Measurements from ENCODE around the gene RAD51B. TPM values are rescaled to one million over a fixed set of nuclear protein-coding genes. Genes with fewer than 3 reads are reported as not detected.
A peak's percentile ranks its signal among the peaks of the same experiment; 100 is the strongest.
"Not testable (repeated sequence)": the region's sequence is repeated elsewhere in the genome, so short reads cannot be mapped to it uniquely, and the experiment has no call there.

RAD51B gene
- total and polyA plus RNA-seq, 2 donors: 6.2 to 92.9 TPM

DNA sequence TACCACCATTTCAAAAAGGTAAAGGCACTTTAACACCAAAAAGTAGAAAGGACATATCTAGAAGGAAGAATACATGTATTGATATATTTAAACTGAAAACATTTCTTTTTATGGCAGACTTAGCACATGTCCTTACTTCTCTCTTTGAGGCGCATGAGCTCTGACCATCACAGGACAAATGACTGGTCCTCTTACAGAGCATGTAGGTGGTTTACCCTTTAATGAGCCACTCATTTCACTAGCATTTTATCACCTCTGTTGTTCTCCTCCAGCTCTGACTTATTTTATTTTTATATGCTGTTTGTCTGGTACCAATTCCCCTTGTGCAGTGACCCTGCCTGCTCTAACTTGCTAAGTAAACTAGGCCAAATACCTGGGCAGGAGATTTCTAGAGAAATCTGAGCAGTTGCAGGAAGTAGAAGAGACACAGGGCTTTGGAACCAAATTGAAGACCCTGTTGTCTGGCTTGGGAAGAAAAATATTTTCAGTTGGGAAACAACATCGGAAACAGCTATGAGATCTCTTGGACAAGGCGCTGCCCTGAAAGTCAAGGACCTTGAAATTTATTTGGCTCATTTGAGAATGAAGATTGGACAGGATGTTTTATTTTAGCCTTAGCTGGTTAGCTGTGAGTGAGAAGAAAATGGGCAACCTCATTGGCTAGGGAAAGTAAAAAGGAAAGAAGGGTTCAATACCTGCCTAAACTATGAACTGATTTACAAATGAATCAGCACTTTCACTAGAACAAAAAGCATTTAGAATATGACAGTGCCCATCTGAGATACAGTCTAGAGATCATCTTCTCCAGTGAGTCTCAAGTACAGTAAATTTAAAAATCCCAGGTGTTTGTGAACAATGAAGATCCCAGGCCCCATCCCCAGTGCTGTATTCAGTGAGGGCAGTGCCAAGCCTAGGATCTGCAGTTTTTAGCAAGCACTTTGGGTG is 598.9 kb downstream of the RAD51B start:
- H3K4me3 ChIP-seq (ENCODE audit: low read depth, low read length): no peak overlapping the region
- no peak for DNase-seq (ENCODE audit: extremely low spot score)
- H3K36me3 ChIP-seq (ENCODE audit: insufficient read depth): no peaks in the 10 kb centered on the region
- 75% methylated on average over 3 of the region's 3 CpGs for WGBS
- H3K27ac ChIP-seq (ENCODE audit: low read depth): peak overlapping the region; percentile 6
- H3K4me1 ChIP-seq (ENCODE audit: insufficient read depth): no peaks in the 10 kb centered on the region

DNA sequence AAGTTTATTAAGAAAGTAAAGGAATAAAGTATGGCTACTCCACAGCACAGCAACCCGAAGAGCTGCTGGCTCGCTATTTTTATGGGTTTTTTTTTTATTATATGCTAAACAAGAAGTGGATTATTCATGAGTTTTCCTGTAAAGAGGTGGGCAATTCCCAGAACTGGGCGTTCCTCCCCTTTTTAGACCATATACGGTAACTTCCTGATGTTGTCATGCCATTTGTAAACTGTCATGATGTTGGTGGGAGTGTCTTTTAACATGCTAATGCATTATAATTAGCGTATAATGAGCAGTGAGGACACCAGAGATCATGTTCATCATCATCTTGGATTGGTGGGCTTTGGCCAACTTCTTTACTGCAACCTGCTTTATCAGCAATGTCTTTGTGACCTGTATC is 600.8 kb downstream of the RAD51B start:
- H3K27ac ChIP-seq (ENCODE audit: low read depth): no peak overlapping the region
- 66% methylated on average over 5 of the region's 5 CpGs for WGBS
- DNase-seq (ENCODE audit: extremely low spot score): no peak
- H3K4me1 ChIP-seq (ENCODE audit: insufficient read depth): no peaks in the 10 kb centered on the region
- H3K36me3 ChIP-seq (ENCODE audit: insufficient read depth): no peaks in the 10 kb centered on the region
- no peak overlapping the region for H3K4me3 ChIP-seq (ENCODE audit: low read depth, low read length)

DNA sequence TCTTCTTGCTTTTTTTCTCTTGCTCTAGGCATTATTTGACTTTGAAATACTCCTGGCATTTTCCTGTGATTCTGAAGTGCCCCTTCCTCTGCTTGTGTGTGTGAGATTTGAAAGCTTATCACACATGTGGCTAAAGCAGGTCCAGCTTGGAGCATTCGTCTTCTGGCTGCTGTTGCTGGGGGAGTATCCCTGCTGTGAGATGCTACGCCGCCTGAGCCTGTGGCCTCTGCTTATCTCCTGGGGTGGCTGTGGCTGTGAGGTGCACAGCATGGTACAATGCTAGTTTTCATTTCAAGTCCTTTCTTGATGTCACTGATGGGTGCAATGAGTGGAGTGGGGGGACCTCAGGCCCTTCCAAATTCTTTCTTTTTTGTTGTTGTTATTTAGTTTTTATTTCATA is 601.5 kb downstream of the RAD51B start:
- Histone ChIP-seq H3K4me1 (ENCODE audit: insufficient read depth) (no peaks in the 10 kb centered on the region), H3K36me3 (ENCODE audit: insufficient read depth) (no peaks in the 10 kb centered on the region), H3K4me3 (ENCODE audit: low read depth, low read length) (no peak overlapping the region), H3K27ac (ENCODE audit: low read depth) (no peak overlapping the region)
- DNase-seq (ENCODE audit: extremely low spot score): no peak
- 88% methylated on average over 3 of the region's 3 CpGs for WGBS

DNA sequence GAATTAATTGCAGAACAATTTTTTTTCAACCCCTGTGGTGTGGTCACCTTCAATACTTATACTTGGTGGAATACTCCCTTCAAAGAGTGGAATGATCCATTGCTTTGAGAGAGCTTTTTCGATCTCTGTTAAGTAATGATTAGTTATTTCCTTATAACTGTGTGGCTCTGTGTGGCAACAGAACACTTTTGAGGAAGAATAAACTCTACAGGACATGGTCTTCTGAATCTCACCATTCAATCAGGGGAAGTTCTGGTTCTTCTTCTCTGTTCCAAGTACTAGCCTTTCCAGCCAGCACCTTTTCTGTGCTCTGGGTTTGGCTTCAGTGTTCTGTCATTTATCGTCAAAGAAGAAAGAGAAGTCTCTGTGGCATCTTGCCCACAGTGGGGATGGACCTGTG is 604.1 kb downstream of the RAD51B start:
- Histone ChIP-seq H3K27ac (ENCODE audit: low read depth) (no peak overlapping the region), H3K4me3 (ENCODE audit: low read depth, low read length) (no peak overlapping the region), H3K36me3 (ENCODE audit: insufficient read depth) (no peaks in the 10 kb centered on the region), H3K4me1 (ENCODE audit: insufficient read depth) (no peaks in the 10 kb centered on the region)
- DNase-seq (ENCODE audit: extremely low spot score): no peak
- 91% methylated on average over 2 of the region's 2 CpGs for WGBS

DNA sequence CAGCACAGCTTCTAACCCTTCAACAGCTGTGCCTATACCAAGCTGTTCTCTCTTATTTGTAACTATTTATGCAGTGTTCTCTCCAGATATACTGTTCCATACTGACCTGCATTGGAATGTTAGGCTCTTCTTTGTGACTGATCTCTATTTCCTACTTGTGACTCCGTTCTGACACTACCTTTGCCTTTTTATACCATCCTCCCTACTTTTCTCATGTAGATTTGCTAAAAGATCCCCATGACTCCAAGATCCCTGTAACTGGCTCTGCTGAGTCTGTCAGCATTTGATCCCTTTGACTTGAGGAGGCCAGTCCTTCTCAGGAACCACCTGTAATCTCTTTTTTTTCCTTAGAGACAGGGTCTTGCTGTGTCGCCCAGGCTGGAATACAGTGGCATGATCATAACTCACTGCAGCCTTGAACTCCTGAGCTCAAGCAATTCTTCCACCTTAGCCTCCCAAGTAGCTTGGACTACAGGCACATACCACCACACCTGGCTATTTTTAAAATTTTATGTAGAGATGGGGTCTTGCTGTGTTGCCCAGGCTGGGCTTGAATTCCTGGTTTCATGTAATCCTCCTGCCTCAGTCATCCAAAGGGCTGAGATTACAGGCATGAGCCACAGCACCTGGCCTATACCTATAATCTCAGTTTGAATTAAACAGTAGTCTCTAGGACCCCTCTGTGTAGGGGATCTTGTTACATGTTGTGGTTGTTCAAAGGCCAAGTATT is 605.0 kb downstream of the RAD51B start:
- 47% methylated on average over 2 of the region's 2 CpGs for WGBS
- H3K36me3 ChIP-seq (ENCODE audit: insufficient read depth): no peaks in the 10 kb centered on the region
- no peak overlapping the region for H3K4me3 ChIP-seq (ENCODE audit: low read depth, low read length)
- no peak for DNase-seq (ENCODE audit: extremely low spot score)
- H3K27ac ChIP-seq (ENCODE audit: low read depth): no peak overlapping the region
- no peaks in the 10 kb centered on the region for H3K4me1 ChIP-seq (ENCODE audit: insufficient read depth)

DNA sequence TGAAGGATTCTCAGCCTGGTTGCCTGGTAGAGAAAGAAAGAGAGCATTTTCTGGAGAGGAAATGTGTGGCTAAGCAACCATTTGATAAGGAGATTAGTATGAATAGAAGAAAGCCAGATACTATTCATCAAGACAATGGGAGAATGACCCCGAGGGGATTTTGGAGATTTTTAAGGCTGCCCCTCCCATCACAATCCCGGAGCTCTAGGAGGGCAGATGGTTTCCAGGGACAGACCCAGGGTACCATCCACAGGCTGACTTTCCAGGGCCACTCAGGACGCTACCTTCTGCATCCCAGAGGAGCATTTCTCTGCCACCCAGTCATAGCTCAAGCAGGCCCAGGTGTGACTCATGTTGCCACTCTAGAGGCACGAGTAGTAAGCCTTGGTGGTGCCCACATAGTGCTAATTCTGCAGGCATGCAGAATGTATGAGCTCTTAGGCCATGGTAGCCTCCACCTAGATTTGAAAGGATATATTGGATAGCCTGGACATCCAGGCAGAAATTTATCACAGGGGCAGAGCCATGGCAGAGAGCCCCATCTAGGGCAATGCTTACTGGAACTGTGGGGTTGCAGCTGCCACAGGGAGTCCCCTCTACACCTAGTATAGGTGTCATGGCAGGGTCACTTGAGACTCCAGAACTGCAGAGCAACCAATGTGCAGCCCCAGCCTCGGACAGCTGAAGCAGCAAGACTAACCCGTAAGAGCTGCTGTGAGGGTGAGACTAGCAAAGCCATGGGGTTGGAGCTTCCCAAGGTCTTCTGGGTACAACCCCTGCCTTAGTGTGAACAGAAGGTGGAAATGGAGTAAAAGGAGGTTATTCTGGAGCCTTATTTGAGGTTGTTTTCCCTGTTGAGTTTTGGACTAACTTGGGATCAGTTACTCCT is 607.3 kb downstream of the RAD51B start:
- H3K27ac ChIP-seq (ENCODE audit: low read depth): no peak overlapping the region
- H3K36me3 ChIP-seq (ENCODE audit: insufficient read depth): no peaks in the 10 kb centered on the region
- H3K4me3 ChIP-seq (ENCODE audit: low read depth, low read length): no peak overlapping the region
- no peaks in the 10 kb centered on the region for H3K4me1 ChIP-seq (ENCODE audit: insufficient read depth)
- 85% methylated on average over 6 of the region's 6 CpGs for WGBS
- no peak for DNase-seq (ENCODE audit: extremely low spot score)

DNA sequence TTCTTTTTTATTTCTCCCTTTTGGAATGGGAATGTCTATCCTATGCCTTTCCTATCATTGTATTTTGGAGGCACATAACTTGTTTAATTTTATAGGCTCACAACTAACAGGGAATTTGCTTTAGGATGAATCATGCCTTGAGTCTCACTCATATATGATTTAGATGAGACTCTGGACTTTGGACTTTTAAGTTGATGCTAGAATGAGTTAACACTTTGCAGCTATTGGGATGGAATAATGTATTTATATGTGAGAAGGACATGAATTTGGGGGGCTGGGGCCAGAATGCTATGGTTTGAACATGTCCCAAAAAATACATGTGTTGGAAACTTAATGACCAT is 607.9 kb downstream of the RAD51B start:
- Histone ChIP-seq H3K27ac (ENCODE audit: low read depth) (no peak overlapping the region), H3K4me3 (ENCODE audit: low read depth, low read length) (no peak overlapping the region), H3K36me3 (ENCODE audit: insufficient read depth) (no peaks in the 10 kb centered on the region), H3K4me1 (ENCODE audit: insufficient read depth) (no peaks in the 10 kb centered on the region)
- no peak for DNase-seq (ENCODE audit: extremely low spot score)

DNA sequence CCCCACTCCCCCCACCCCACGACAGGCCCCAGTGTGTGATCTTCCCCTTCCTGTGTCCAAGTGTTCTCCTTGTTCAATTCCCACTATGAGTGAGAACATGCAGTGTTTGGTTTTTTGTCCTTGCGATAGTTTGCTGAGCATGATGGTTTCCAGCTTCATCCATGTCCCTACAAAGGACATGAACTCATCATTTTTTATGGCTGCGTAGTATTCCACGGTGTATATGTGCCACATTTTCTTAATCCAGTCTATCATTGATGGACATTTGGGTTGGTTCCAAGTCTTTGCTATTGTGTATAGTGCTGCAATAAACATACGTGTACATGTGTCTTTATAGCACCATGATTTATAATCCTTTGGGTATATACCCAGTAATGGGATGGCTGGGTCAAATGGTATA is 609.3 kb downstream of the RAD51B start:
- WGBS: 96% methylated on average over 5 of the region's 5 CpGs
- not testable (repeated sequence) for H3K27ac ChIP-seq (ENCODE audit: low read depth); H3K4me3 ChIP-seq (ENCODE audit: low read depth, low read length); DNase-seq (ENCODE audit: extremely low spot score); H3K36me3 ChIP-seq (ENCODE audit: insufficient read depth); H3K4me1 ChIP-seq (ENCODE audit: insufficient read depth)

DNA sequence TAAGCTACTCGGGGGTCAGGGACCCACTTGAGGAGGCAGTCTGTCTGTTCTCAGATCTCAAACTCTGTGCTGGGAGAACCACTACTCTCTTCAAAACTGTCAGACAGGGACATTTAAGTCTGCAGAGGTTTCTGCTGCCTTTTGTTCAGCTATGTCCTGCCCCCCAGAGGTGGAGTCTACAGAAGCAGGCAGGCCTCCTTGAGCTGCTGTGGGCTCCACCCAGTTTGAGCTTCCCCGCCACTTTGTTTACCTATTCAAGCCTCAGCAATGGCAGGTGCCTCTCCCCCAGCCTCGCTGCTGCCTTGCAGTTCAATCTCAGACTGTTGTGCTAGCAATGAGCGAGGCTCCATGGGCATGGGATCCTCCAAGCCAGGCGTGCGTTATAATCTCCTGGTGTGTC is 614.6 kb downstream of the RAD51B start:
- H3K4me3 ChIP-seq (ENCODE audit: low read depth, low read length); H3K4me1 ChIP-seq (ENCODE audit: insufficient read depth): not testable (repeated sequence)
- WGBS: 90% methylated on average over 6 of the region's 6 CpGs

DNA sequence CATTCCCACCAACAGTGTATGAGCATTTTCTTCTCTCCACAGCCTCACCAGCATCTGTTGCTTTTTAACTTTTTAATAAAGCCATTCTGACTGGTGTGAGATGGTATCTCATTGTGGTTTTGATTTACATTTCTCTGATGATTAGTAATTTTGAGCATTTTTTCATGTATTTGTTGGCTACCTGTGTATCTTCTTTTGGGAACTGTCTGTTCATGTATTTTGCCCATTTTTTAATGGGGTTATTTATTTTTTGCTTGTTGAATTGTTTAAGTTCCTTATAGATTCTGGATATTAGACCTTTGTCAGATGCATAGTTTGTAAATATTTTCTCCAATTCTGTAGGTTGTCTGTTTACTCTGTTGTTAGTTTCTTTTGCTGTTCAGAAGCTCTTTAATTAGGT is 616.1 kb downstream of the RAD51B start:
- not testable (repeated sequence) for H3K4me3 ChIP-seq (ENCODE audit: low read depth, low read length); H3K27ac ChIP-seq (ENCODE audit: low read depth); DNase-seq (ENCODE audit: extremely low spot score); H3K36me3 ChIP-seq (ENCODE audit: insufficient read depth); H3K4me1 ChIP-seq (ENCODE audit: insufficient read depth)

More for the DNA sequence above, 614.6 kb downstream of the RAD51B start:
- H3K27ac ChIP-seq (ENCODE audit: low read depth); DNase-seq (ENCODE audit: extremely low spot score); H3K36me3 ChIP-seq (ENCODE audit: insufficient read depth): not testable (repeated sequence)

DNA sequence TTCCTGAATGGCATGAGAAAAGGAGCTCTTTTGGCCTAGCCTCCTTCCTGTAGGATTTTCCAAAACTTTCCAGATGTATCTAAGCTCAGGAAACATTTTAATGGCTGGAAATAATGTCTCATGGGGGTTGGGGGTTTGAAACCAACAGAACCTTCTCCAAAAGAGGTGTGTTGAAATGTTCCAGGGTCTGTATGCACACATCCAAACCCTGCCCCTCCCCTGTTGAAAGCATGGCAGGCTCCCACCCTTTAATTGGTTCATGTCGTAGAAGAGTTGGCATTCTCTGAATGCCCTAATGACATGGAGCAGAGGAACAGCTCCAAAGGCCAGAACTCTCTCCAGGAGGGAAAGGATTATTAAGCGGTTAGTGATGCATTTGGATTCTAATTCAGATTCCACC is 620.1 kb downstream of the RAD51B start:
- WGBS: 72% methylated on average over 2 of the region's 2 CpGs
- H3K4me3 ChIP-seq (ENCODE audit: low read depth, low read length): no peak overlapping the region
- H3K27ac ChIP-seq (ENCODE audit: low read depth): no peak overlapping the region
- H3K4me1 ChIP-seq (ENCODE audit: insufficient read depth): peaks cover under 1% of the 10 kb centered on the region
- no peak for DNase-seq (ENCODE audit: extremely low spot score)
- no peaks in the 10 kb centered on the region for H3K36me3 ChIP-seq (ENCODE audit: insufficient read depth)

DNA sequence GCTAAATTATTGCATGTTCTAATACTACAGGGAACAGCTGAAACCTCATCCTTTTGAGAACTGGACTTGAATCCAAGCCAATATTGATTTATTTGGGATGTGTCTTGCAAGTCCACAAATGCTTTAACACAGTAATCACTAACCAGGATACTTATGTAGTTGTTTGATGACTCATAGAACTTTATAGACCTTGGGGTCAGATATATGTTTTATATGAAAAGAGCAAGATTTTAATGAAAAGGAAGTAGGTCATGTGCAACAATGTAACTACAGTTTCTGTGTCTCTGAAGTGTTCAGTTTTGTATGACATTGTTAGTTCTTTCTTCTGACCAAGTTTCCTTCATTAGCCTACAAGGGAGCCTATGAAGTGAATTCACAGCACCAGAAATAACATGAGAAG is 621.2 kb downstream of the RAD51B start:
- Histone ChIP-seq H3K27ac (ENCODE audit: low read depth) (no peak overlapping the region), H3K36me3 (ENCODE audit: insufficient read depth) (no peaks in the 10 kb centered on the region), H3K4me1 (ENCODE audit: insufficient read depth) (peaks cover 2% of the 10 kb centered on the region), H3K4me3 (ENCODE audit: low read depth, low read length) (no peak overlapping the region)
- DNase-seq (ENCODE audit: extremely low spot score): no peak

DNA sequence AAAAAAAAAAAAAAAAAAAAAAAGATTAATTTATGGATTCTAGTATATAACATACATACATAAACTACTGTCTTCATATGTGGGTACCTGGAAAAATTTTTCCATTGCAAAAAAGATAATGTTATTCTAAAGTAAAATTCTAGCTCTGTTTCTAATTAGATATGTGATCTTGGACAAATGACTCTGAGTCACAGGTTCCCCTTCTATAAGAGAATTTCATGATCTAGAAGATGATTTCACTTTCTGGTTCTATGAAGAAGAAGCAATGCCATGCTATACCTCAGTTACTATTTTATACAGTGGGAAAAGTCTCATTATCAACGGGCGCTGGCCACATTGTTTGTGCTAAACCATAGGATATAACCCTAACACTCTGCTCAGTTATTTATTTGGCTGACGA is 622.0 kb downstream of the RAD51B start:
- Histone ChIP-seq H3K4me3 (ENCODE audit: low read depth, low read length) (no peak overlapping the region), H3K27ac (ENCODE audit: low read depth) (no peak overlapping the region), H3K4me1 (ENCODE audit: insufficient read depth) (peaks cover 2% of the 10 kb centered on the region), H3K36me3 (ENCODE audit: insufficient read depth) (no peaks in the 10 kb centered on the region)
- DNase-seq (ENCODE audit: extremely low spot score): no peak
- WGBS: 86% methylated on average over 3 of the region's 3 CpGs

Measured in urinary bladder (tissue), 4 donors.